NCI-H446 (cell line): Measurements from ENCODE around the gene MUC5AC.
"Not testable (repeated sequence)": the region's sequence is repeated elsewhere in the genome, so short reads cannot be mapped to it uniquely, and the experiment has no call there.

Experiments used
- DNase-seq, 2 experiments: peaks; one replicate each; lab custom pipeline; 2025; lab: John Stamatoyannopoulos, UW

The MUC5AC gene

GRCh38 chr11:1177020-1177770 is 19.4 kb downstream of the MUC5AC start:
- no peak for DNase-seq

- DNase-seq = no peak
Observed at GRCh38 chr11:1177771-1178090, 20.0 kb downstream of the MUC5AC start.

DNA sequence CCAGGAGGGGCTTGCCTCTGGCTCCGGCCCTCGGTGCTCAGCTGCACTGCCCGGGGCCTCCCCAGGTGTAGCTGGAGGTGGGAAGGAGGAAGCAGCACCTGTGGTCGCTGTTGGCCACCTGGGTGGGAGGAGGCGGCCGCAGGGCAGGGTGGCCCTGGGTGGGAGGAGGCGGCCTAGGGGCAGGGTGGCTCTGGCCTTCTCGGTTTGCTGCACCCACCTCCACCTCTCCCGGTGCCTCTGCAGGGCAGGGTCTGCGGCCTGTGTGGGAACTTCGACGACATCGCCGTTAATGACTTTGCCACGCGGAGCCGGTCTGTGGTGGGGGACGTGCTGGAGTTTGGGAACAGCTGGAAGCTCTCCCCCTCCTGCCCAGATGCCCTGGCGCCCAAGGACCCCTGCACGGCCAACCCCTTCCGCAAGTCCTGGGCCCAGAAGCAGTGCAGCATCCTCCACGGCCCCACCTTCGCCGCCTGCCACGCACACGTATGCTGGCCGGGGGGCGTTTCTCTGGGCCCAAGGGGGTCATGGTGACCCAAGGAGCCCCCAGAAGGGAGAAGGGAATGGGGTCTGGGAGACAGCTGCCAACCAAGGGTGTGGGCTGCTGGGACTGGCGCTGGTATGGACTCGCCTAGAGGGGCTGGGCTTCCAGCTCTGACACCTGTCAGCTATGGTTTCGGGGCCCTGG is 20.6 kb downstream of the MUC5AC start:
- DNase-seq = no peak

- no peak for DNase-seq
Observed at GRCh38 chr11:1178906-1179305, 21.2 kb downstream of the MUC5AC start.

DNA sequence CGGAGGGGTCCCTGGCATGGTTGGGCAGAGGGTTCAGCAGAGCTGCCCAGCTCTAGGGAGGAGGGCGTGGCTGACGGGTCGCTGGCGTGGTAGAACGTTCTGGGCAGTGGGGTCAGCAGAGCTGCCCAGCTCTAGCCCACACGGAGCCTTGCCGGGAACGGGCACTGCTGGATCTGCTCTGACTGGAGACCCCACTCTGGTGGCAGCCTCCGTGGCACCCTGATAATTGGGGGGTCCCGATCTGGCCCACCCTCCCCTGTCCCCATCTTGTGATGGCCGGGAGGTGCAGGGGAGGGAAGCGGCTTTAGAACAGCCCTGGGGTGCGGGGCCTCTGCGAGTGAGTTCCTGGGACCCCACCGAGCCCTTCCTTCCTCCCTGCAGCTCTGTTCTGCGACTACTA is 21.9 kb downstream of the MUC5AC start:
- DNase-seq = no peak

DNA sequence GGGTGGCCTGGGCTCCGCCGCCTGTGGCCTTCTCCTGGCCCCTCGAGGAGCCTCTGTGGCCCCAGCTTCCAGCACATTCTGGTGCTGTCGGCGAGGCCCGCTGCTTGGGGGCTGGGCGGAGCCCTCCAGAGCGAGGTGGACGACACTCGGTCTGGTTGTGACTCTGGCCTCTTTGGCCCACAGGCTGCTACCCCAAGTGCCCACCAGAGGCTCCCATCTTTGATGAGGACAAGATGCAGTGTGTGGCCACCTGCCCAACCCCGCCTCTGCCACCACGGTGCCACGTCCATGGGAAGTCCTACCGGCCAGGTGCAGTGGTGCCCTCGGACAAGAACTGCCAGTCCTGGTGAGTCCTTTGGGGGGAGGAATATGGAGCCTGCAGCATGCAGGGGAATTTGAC is 22.4 kb downstream of the MUC5AC start:
- no peak for DNase-seq

- no peak for DNase-seq
Observed at GRCh38 chr11:1180947-1181391, 23.2 kb downstream of the MUC5AC start.

GRCh38 chr11:1181420-1181819 is 23.7 kb downstream of the MUC5AC start:
- DNase-seq = no peak

GRCh38 chr11:1181853-1182535 is 24.2 kb downstream of the MUC5AC start:
- DNase-seq = no peak

GRCh38 chr11:1184139-1184538 is 26.4 kb downstream of the MUC5AC start:
- not testable (repeated sequence) for DNase-seq

DNA sequence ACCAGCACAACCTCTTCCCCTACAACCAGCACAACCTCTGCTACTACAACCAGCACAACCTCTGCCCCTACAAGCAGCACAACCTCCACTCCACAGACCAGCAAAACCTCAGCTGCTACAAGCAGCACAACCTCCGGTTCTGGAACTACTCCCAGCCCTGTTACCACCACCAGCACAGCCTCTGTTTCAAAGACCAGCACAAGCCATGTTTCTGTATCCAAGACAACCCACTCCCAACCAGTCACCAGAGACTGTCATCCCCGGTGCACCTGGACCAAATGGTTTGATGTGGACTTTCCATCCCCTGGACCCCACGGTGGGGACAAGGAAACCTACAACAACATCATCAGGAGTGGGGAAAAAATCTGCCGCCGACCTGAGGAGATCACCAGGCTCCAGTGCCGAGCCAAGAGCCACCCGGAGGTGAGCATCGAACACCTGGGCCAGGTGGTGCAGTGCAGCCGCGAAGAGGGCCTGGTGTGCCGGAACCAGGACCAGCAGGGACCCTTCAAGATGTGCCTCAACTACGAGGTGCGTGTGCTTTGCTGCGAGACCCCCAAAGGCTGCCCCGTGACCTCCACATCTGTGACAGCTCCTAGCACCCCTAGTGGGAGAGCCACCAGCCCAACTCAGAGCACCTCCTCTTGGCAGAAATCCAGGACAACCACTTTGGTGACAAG is 30.8 kb downstream of the MUC5AC start:
- not testable (repeated sequence) for DNase-seq

GRCh38 chr11:1189816-1190215 is 32.1 kb downstream of the MUC5AC start:
- DNase-seq = not testable (repeated sequence)

GRCh38 chr11:1191786-1192470 is 34.2 kb downstream of the MUC5AC start:
- not testable (repeated sequence) for DNase-seq

- no peak for DNase-seq
Observed at GRCh38 chr11:1192741-1193325, 35.1 kb downstream of the MUC5AC start.

DNA sequence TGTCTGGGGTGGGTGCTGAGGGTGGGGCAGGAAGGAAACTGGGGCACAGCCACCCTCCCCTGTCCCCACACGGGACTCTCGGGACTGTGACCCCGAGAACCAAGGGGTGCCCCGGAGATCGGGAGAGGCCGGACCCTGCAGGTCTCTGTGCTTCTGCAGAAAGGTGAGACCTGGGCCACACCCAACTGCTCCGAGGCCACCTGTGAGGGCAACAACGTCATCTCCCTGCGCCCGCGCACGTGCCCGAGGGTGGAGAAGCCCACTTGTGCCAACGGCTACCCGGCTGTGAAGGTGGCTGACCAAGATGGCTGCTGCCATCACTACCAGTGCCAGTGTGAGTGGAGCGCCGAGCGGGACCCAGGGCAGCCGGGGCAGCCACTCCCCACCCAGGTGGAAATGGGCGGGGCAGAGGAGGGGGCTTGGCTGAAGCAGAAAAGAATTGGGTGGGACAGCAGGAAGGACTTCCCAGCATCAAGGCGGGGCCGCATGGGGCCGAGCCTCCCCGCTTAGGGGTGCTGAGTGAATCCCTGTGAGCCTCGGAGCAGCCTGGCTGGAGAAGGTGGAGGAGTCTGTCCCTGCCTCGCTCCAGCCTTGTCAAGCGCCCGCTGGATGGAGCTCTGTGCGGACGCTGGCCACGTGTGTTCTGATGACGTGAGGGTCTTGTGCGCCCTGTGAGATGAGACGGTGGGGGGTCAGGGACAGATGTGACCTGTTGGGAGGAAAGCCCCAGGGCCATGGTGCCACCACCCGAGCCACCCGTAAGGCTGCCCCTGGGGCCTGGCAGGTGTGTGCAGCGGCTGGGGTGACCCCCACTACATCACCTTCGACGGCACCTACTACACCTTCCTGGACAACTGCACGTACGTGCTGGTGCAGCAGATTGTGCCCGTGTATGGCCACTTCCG is 35.8 kb downstream of the MUC5AC start:
- DNase-seq = no peak

DNA sequence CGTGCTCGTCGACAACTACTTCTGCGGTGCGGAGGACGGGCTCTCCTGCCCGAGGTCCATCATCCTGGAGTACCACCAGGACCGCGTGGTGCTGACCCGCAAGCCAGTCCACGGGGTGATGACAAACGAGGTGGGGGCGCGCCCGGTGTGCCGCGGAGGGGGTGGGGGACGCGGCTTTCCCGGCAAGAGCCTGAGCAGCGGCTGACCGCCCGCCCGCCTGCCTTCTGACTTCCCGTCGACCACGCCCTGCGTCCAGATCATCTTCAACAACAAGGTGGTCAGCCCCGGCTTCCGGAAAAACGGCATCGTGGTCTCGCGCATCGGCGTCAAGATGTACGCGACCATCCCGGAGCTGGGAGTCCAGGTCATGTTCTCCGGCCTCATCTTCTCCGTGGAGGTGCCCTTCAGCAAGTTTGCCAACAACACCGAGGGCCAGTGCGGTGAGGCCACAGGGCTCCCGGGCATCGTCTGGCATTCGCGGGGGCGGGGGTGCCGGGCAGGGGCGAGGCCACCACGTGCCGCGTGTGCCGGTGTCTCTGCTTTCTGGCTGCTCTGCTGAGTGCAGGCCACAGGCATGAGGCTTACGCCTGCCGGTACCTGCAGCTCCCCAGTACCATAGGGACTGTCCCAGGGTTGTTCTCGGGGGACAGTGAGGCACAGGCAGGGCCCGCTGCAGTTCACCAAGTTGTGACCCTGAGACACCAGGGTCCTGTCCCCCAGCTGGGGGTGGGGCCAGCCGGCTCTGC is 36.7 kb downstream of the MUC5AC start:
- no peak for DNase-seq

DNA sequence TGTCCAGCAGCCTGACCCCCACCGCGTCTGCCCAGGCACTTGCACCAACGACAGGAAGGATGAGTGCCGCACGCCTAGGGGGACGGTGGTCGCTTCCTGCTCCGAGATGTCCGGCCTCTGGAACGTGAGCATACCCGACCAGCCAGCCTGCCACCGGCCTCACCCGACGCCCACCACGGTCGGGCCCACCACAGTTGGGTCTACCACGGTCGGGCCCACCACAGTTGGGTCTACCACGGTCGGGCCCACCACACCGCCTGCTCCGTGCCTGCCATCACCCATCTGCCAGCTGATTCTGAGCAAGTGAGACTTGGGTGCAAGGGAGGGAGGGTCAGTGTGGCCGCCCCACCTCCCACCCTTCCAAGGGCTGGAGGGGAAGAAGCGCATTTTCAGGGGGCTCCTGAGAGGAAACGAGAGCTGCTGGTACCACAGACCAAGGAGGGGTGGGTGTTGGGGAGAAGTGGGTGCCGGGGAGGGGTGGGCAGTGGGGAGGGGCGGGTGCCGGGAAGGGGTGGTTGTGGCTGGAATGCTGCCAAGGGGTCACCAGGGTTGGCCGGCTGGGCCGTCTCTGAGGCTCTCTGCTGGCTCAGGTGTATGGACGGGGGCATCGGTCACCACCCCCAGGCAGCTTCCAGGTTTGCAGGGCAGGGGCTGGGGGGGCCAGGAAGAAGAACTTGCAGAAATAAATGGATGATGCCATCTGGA is 37.4 kb downstream of the MUC5AC start:
- DNase-seq = no peak

DNA sequence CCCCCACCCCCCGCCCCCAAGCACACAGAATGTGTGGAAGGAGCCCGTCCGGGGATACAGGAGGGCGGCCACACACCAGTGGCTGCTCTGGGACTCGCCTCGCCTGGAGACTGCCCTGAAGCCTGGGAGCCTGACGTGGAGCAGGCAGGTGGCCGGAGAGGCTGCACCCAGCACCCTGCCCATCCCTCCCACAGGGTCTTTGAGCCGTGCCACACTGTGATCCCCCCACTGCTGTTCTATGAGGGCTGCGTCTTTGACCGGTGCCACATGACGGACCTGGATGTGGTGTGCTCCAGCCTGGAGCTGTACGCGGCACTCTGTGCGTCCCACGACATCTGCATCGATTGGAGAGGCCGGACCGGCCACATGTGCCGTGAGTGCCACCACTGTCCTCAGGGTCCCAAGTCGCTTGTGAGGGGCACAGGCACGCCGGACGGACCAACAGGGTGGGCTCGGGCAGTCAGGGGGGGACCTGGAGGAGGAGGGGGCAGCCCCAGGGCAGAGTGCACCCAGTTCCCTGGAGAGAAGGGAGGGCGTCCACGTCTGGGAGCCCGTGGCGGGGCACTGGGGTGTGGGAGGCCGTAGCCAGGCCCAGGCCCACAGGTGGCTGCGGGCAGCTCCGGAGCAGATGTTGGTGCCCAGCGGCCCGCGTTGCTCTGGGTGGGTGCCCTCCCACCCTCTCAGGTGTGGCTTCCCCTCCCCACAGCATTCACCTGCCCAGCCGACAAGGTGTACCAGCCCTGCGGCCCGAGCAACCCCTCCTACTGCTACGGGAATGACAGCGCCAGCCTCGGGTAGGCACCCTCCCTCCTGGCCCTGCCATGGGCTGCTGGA is 38.1 kb downstream of the MUC5AC start:
- DNase-seq = no peak
